PFSK-1 (cell line): ENCODE results near the gene FAM83E.
A peak's percentile ranks its signal among the peaks of the same experiment; 100 is the strongest.

Experiments used
- FOXP2 ChIP-seq: optimal IDR thresholded peaks from 2 replicates; pipeline ENCODE3; 2011; ENCODE audit warnings: borderline replicate concordance, control low read depth, inconsistent platforms; ENCODE audit not compliant: insufficient read depth; ENCODE audit errors: extremely low read length, extremely low read depth
- POLR2AphosphoS5 ChIP-seq: IDR thresholded peaks from 2 replicates; pipeline ENCODE4 v1.6.1; 2012; ENCODE audit warnings: low read depth, mild to moderate bottlenecking, control low read depth, low read length, moderate library complexity
- REST ChIP-seq, 2 experiments: IDR thresholded peaks; 2 replicates each; pipeline versions ENCODE4 v1.6.1 to v1.8.0; 2011 to 2012; ENCODE audit warnings: low read depth in 2 of 2, low read length in 2 of 2, control low read depth in 1 of 2, inconsistent platforms in 1 of 2, mild to moderate bottlenecking in 1 of 2, moderate library complexity in 1 of 2; ENCODE audit not compliant: insufficient read depth in 1 of 2
- SIN3A ChIP-seq: IDR thresholded peaks from 2 replicates; pipeline ENCODE4 v1.6.1; 2012; ENCODE audit warnings: mild to moderate bottlenecking, low read length, moderate library complexity, borderline replicate concordance; ENCODE audit not compliant: insufficient read depth
- TAF1 ChIP-seq: IDR thresholded peaks from 2 replicates; pipeline ENCODE4 v1.6.1; 2012; ENCODE audit warnings: low read length, control low read depth, borderline replicate concordance; ENCODE audit not compliant: insufficient read depth

The FAM83E gene

GRCh38 chr19:48632692-48633147, 17.8 kb upstream of the FAM83E start:
- TF ChIP-seq FOXP2 (no peak), REST (IDR thresholded peaks at IDR 0.05; ENCODE audit: insufficient read depth in 1 of 2, low read depth in 2 of 2, low read length in 2 of 2) (no peak), TAF1 (no peak), SIN3A (no peak), POLR2AphosphoS5 (no peak)

GRCh38 chr19:48631225-48631624, 16.3 kb upstream of the FAM83E start:
- TF ChIP-seq POLR2AphosphoS5: no peak
- TF ChIP-seq REST (IDR thresholded peaks at IDR 0.05; ENCODE audit: insufficient read depth in 1 of 2, low read depth in 2 of 2, low read length in 2 of 2): no peak
- no peak for TF ChIP-seq FOXP2
- TF ChIP-seq TAF1: no peak
- no peak for TF ChIP-seq SIN3A

- TF ChIP-seq POLR2AphosphoS5 (peak; percentile 14; the same call in 1 of the 2 replicates), REST (IDR thresholded peaks at IDR 0.05; ENCODE audit: insufficient read depth in 1 of 2, low read depth in 2 of 2, low read length in 2 of 2) (no peak)
These were observed 15.6 kb upstream of the FAM83E start for GRCh38 chr19:48630296-48631063.

- TF ChIP-seq FOXP2 (no peak), TAF1 (no peak), POLR2AphosphoS5 (no peak; the same call in 1 of the 2 replicates), SIN3A (no peak), REST (IDR thresholded peaks at IDR 0.05; ENCODE audit: insufficient read depth in 1 of 2, low read depth in 2 of 2, low read length in 2 of 2) (no peak)
These were observed 14.9 kb upstream of the FAM83E start for GRCh38 chr19:48629599-48630295.

GRCh38 chr19:48629297-48629598, 14.4 kb upstream of the FAM83E start:
- TF ChIP-seq SIN3A (no peak), TAF1 (no peak), FOXP2 (no peak), REST (IDR thresholded peaks at IDR 0.05; ENCODE audit: insufficient read depth in 1 of 2, low read depth in 2 of 2, low read length in 2 of 2) (no peak), POLR2AphosphoS5 (no peak)
